HG03342 (cell line): Measurements from ENCODE around the gene ZNF490.
"Not testable (repeated sequence)": the region's sequence is repeated elsewhere in the genome, so short reads cannot be mapped to it uniquely, and the experiment has no call there.

Experiments
- ATAC-seq: cut with Tn5 transposase; IDR thresholded peaks from one replicate; pipeline ENCODE4 v1.9.1; 2021; ENCODE audit warnings: mild to moderate bottlenecking, moderate library complexity; ENCODE audit not compliant: unreplicated experiment

Gene ZNF490

GRCh38 chr19:12623361-12624031 is 12.9 kb upstream of the ZNF490 start:
- ATAC-seq, result no peak

GRCh38 chr19:12621253-12622024 is 10.8 kb upstream of the ZNF490 start:
- ATAC-seq, result not testable (repeated sequence)

GRCh38 chr19:12617646-12618045 is 7.0 kb upstream of the ZNF490 start:
- ATAC-seq, result no peak

- no peak for ATAC-seq
Observed at GRCh38 chr19:12611361-12611699, 717 bp upstream of the ZNF490 start.

GRCh38 chr19:12607631-12608030 is 3.0 kb downstream of the ZNF490 start:
- no peak for ATAC-seq

- no peak for ATAC-seq
Observed at GRCh38 chr19:12606796-12607195, 3.8 kb downstream of the ZNF490 start.

GRCh38 chr19:12603714-12604113 is 6.9 kb downstream of the ZNF490 start:
- ATAC-seq, result peak; percentile 40

GRCh38 chr19:12597594-12597993 is 13.0 kb downstream of the ZNF490 start:
- ATAC-seq, result no peak

GRCh38 chr19:12596927-12597548 is 13.6 kb downstream of the ZNF490 start:
- no peak for ATAC-seq

GRCh38 chr19:12596485-12596884 is 14.1 kb downstream of the ZNF490 start:
- no peak for ATAC-seq

- no peak for ATAC-seq
Observed at GRCh38 chr19:12581100-12581499, 29.5 kb downstream of the ZNF490 start.

GRCh38 chr19:12580180-12580694 is 30.4 kb downstream of the ZNF490 start:
- no peak for ATAC-seq

- no peak for ATAC-seq
Observed at GRCh38 chr19:12578641-12579040, 32.0 kb downstream of the ZNF490 start.

GRCh38 chr19:12574036-12574435 is 36.6 kb downstream of the ZNF490 start:
- no peak for ATAC-seq

- ATAC-seq, result no peak
Observed at GRCh38 chr19:12567951-12568350, 42.7 kb downstream of the ZNF490 start.

GRCh38 chr19:12566380-12566779 is 44.2 kb downstream of the ZNF490 start:
- not testable (repeated sequence) for ATAC-seq

GRCh38 chr19:12564016-12564664 is 46.5 kb downstream of the ZNF490 start:
- peak; percentile 44 for ATAC-seq

GRCh38 chr19:12555456-12555930 is 55.1 kb downstream of the ZNF490 start:
- ATAC-seq, result no peak

GRCh38 chr19:12551060-12551832 is 59.4 kb downstream of the ZNF490 start, which contains the start of gene ZNF564:
Gene ZNF564, minus strand, starts transcription at chr19:12551482. Its CDS starts 150 bp downstream, at chr19:12551332.
- ATAC-seq, result peak; percentile 95

GRCh38 chr19:12546903-12547302 is 63.7 kb downstream of the ZNF490 start:
- no peak for ATAC-seq
